Activated naive CD4-positive, alpha-beta T cell (primary cell): Measurements from ENCODE around the gene RPN1.

ENCODE experiments used
- DNase-seq, 4 experiments: peaks; one replicate each; lab custom pipeline; 2025; lab: John Stamatoyannopoulos, UW

RPN1 gene

DNA sequence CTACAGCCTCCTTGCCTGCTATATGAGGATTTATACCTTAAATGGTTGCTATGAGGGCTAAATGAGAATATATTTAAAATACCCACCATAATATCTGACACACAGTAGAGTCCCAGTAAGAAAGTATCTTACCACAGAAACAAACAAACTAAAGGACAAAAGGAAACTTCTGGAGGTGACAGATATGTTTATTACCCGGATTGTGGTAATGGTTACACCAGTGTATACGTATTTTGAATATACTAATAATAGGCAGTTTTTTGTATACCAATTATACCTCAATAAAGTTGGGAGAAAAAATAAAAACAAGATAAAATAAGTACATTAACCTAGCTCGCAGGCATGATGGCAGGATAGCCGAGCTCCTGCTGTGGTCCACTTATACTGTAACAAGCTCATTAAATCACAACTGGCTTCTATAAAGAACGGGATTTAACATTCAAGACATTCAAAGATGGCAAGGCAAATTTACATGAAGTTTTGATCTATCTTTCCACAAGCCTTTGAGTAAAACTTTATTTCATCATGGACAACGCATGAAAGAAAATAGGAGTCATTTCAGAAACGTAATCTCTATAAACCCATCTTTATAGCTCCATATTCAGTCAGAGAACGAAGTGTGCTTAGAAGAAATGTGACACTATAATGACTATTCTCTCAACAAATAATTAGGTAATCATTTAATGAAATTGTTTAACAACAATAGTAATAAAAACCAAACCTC, 1.5 kb downstream of the RPN1 start:
- DNase-seq, result no peak

DNA sequence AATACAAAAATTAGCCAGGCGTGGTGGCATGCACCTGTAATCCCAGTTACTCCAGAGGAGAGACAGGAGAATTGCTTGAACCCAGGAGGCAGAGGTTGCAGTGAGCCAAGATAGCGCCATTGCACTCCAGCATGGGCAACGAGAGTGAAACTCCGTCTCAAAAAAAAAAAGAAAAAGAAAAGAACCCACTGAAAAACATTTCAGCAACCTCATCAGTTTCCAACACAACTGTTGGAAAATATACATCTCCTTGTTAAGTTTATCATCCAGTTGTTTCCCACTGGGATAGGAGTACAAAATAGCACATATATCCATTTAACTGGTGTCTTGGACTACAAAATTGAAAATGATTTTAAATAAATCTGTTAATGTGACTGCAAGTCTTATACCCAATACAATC, 2.2 kb downstream of the RPN1 start:
- DNase-seq, result no peak

DNA sequence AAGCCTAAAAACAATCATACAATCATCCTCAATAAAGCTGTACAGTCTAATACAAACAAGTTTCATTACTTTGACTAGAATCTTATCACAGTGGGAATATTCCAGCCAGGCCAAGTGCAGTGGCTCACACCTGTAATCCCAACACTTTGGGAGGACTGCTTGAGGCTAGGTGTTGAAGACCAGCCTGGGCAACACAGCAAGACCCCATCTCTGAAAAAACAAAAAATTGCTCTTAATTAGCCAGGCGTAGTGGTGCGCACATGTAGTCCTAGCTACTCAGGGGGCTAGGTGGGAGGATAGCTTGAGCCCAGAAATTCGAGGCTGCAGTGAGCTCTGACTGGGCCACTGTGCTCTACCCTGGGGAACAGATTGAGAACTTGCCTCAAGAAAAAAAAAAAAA, 3.3 kb downstream of the RPN1 start:
- DNase-seq, result no peak

DNA sequence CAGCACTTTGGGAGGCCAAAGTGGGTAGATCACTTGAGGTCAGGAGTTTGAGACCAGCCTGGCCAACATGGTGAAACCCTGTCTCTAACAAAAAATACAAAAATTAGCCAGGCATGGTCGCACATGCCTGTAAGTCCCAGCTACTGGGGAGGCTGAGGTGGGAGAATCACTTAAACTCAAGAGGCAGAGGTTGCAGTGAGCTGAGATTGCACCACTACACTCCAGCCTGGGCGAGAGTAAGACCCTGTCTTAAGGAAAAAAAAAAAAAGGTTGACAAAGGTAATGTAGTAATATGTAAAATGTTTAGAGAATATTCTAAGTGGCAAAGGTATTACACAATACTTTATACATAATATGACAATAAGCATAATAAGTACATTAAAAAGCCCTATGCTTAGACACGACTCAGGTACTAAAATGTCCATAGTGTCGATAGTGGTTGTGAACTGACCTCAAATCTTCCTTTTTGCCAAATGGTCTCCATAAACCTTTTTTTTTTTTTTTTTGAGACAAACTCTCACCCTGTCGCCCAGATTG, 16.5 kb downstream of the RPN1 start:
- DNase-seq, result no peak

DNA sequence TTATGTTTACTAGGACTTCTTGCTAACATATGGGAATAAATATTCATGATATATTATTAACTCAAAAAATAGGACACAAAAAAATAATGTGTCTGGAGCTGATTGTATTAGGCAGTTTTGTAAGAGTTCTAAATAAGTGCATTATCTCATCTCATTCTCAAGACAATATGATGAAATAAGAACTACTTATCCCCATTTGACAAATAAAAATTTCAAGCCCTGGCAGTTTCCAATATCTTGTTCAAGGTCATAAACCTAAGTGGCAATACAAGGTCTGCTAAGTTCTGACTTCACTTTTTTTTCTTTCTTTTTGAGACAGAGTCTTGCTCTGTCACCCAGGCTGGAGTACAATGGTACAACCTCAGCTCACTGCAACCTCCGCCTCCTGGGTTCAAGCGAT, 18.3 kb downstream of the RPN1 start:
- DNase-seq, result no peak

DNA sequence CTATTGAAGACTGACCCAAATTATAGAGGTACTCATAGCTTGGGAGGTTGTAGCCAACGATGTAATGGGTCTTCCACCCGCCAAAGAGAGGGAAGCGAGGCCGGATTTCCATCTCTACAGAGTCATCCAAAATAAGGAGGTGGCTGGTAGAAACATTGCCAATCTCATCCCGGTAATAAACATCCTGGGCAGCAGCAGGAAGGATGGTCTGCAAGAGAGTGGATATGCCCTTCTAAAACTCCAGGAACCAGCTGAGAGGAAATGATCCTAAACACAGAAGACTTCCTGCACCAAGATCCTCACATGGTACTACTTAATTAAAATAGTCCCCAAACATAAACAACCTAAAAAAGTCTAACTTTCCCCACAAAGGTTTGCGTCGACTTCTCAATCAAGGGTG, 20.7 kb downstream of the RPN1 start:
- no peak for DNase-seq

DNA sequence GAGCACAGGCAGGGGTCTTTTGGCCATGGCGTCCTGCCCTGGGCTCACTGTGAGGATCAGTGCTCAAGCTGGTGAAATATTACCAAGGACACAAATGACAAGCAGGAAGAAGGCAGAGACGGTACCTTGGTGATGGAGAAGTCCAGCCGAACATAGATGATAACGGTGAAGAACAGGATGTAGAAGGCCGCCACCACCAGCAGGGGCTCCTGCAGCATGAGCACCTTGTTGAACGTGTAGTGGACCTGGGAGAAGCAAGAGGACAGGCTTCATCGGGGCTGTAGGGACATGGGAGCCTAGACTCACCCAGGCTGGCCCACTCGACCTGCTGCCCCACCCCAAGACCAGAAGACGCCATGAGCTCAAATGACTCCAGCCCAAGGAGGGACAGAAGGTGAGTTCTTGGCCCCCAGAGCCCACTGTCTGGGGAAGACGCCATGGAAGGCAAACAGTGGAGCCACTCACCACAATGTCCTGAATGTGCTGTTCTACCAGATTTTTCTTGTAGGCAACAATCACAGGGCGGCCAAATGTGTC, 25.1 kb downstream of the RPN1 start:
- no peak for DNase-seq

DNA sequence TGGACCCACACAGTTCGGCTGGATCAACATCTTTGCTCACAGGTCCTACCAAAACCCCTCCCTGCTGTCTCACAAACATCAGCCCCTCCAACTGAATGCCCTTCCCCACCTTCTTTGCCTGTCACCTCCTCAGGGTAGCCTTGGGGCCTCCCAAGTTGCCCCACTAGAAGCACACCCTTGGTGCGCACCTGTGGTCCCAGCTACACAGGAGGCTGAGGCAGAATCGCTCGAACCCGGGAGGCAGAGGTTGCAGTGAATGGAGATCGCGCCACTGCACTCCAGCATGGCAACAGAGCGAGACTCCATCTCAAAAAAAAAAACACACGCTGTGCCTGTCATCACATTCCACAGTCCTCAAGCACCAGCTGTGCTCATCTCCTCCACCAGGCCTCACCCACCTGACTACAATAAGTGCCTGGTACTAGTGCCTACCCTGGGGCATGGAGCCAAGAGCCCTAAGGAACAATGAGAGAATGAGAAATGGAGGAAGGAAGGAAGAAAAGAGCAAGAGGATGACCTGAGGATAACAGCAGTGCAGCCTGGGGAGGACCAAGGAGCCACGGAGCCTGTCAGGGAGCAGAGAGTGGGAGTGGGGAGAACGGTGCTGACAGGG, 26.0 kb downstream of the RPN1 start:
- no peak for DNase-seq

DNA sequence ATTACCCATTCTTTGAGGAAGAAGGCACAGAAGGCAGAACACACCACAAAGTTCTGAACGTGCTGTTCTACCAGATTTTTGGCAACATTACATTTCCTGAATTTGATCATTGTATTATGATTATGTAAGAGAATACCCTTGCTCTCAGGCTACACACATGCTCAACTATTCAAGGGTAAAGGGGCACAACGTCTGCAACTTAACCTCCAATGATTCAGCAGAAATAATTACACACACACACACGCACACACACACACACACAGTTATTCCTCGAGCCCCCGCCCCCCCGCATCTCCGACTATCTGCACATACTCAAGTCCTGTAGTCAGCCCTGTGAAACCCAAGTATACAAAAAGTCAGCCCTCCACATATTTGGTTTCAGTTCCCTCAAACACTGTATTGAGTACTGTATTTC, 26.8 kb downstream of the RPN1 start:
- DNase-seq, result no peak

DNA sequence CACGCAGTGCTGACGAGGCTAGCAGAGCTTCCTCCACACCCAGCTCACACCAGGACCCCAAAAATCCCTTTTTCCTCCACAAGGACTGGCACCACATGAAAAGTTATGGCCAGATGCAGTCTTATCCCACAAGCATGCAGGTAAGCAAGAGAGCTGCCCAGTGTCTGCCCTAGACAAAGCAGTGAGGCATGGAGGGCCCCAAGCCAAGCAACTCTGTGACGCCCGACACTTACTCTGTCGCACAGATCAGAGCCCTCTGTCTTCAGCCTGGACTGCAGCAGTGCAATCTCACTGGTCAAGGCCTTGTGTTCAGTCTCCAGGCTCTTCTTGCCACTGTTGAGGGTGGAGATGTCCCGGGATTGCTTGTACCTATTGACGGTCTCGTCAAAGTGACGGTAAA, 28.7 kb downstream of the RPN1 start:
- DNase-seq, result no peak

DNA sequence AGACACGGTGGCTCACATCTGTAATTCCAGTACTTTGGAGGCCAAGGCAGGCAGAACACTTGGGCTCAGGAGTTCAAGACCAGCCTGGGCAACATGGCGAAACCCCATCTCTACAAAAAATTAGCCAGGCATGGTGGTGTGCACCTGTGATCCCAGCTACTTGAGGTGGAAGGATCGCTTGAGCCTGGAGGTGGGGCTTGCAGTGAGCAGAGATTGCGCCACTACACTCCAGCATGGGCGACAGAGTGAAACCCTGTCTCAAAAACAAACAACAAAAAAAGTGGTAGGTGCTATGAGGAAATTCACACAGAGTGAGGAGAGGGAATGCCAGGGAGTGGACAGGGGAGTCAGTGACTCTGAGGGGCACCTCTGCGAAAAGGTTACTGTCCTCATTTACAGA, 29.4 kb downstream of the RPN1 start:
- no peak for DNase-seq

DNA sequence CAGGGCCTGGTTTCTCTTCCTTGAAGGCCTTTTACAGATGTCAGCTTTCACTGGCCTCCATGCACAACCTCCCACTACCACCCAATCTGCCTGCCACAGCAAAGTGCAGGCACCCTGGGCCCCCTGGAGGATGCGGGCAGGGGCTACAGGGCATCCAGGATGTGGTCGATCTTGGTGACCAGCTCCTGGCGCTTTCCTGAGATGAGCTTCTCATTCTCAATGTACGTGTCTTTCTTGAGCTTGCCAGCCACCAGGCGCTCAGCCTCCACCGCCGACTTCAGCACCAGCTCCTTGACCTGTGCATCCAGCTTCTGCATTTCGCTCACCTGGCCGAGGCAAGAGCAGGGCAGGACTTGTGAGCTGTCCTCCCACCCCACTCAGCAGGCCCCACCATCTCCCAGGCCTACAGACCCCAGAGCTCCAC, 30.3 kb downstream of the RPN1 start:
- DNase-seq, result no peak

DNA sequence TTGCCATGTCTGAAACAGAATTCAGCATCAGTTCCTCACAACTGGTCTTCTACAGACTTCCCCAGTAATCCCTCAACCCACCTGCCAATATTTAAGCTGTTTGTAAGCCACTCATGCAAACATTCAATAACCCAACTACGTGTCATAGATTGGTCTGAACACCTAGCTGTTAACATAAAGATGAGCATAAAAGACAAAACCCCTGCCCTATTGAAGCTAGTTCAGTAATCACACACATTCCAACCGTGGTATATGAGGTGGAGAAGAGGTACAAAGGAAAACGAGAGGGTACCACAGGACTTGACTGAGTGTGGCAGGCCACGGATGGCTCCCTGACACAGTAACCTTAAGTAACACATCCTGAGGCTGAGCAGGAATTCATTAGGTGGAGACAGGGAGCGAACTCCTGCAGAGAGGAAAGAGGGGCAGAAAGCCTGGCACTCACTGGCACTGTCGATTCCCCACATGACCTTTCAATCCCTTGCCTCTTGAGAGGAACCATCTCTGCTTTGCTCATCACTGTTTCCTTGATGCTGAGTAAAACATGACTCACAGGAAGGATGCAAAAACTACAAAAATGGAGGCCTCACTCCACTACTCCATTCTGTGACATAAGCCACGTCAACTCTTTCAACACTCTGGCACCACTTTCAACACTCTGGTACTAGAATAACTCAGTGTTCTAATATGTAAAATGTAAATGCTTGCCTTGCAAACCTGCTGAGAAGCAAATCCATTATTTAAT, 31.3 kb downstream of the RPN1 start:
- no peak for DNase-seq

DNA sequence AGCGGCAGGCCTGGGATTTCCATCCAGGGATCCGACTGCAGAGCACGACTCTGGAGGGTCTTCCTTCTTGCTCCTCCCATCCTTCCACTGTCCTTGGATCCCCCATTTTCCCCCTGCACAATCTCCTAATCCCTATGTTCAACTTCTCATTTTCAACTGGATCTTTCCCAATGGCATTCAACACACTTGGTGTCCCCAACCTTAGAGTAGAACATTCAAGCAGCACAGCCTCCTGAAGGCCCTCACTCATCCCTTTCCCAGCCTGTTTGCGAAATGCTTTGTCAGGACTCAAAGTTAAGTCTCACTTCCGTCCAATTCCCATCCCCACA, 32.3 kb downstream of the RPN1 start:
- no peak for DNase-seq

DNA sequence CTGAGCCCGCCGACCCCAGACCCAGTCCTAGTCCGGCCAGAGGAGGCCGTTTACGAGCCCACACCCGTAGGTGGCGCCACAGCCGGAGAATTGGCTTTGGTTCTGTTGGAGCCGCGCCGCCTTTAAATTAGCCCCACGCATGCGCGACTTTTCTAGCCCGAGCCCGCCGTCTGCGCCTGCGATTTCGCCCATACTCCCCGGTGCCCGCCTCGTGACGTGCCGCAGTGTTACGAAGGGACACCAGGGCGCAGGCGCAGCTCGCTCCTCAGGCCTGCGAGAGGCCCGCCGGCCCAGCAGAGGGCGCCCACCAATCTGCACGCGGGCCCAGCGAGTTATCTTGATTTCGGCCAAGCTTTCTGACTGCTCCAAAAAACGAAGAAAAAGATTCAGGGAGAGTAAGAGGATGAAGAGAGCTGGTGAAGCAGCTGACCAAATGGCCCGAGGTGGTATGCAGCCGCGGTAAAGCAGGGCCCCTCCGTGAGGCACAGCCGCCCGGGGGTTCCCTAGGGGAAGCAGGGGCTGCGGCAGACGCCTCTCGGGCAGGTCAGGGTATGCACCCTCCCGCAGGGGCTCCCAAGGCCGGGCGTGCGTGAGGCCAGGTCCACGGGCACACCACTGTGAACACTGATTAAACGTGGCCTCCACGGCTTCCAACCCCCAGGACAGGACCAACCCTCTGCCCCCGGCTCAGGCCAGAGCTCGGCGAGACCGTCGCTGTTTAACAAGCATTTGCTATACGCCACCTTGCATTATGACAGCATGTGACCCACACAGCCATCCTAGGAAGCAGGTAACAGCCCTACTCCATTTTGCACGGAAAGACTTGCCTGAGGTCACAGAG, 32.8 kb downstream of the RPN1 start:
- peak; percentile 92 to 98 (median 96) for DNase-seq

DNA sequence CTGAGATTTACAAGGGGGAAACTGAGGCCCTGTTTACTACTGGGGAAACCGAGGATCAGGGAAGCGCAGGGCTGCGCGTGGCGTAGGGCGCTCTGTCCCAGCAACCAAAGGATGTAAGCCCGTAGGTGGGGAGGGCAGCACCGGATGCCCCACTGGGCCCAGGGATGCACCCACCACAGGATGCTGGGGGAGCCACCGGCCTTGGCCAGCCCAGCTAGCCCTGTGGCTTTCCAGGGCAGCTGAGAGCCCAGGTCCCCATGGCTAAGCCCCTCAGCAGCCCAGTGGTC, 33.4 kb downstream of the RPN1 start:
- no peak for DNase-seq

DNA sequence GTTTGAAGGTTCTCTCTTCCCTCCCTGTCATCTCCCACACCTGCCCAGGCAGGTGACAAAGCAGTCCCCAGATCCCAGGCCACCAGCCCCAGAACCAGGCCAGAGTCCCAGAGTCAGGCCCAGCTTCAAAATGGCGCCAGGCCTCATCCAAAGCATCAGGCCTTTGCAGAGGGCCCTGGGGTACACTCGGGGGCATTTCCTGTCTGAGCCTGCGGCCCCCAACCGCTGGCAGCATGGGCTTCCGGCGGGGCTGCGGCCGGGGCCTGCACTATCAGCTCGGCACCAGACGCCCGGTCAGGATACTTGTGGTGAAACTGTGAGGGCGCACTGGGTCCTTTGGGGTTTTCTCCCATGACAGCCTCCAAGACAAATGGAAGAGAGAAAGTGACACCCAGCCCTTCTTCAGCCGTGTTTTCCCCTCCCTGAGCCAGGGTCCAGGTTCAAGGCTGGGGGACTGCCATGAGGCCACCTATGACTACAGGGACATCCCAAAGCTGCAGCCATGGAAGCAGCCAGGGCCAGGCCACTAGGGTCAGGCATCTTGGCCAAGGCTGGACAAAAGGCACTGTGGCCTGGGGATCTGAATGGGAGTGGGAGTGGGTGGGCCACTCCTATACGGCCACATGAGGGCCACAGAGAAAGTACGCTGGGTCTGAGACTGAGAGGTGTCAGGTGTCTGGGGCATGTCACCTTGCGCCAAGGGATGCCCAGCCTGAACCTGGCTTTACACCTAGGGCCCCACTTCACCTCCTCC, 33.9 kb downstream of the RPN1 start:
- no peak for DNase-seq

DNA sequence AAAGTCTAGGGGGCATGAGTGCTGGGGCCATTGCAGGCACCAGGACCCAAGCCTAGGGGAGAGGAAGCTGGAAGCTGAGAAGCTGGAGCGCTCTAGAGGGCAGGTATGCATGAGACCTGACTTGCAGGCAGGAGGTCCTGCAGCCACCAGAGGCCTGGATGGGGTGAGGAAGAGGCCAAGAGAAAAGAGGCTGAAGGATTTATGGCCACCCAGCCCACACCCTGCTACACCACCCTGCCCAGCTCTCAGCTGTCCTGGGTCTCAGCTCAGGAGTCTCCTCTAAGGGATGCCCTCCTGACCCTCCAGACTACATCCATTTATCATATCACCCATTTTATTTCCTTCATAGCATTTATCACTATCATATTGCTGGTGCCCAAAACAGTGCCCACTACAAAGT, 36.5 kb downstream of the RPN1 start:
- DNase-seq, result no peak

DNA sequence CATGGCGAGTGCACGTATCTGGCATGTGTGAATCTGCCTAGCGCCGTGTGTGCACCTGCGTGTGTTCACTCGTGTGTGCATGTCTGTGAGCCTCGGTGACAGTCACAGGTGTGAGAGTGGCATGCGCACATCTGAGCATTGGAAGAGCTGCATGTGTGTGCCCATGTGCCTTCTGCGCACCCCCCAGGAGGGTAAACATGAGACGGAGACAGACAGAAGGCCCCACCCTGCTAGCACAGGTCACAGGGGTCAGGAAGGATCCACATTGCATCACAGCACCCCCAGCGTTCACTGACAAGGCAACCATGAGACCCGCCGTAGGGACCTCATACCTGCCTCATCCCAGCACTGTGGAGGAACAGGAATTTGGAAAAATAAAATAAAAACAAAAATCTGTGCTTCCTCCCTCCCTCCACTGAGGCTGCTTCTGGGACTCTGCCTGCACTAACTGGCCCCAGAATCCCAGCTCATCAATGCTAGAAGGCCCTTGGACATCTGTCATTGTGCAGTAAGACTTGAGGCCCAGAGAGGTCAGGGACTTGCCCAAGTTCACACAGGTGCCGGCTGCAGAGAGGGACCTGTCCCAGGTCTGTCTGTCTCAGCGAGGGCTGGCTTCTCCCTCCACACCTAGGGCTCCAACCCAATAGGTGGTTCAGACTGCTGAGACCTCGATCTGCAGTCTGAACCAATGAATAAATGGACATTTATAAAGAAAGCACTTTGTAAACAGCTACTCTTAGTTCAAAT, 37.4 kb downstream of the RPN1 start:
- DNase-seq, result no peak

DNA sequence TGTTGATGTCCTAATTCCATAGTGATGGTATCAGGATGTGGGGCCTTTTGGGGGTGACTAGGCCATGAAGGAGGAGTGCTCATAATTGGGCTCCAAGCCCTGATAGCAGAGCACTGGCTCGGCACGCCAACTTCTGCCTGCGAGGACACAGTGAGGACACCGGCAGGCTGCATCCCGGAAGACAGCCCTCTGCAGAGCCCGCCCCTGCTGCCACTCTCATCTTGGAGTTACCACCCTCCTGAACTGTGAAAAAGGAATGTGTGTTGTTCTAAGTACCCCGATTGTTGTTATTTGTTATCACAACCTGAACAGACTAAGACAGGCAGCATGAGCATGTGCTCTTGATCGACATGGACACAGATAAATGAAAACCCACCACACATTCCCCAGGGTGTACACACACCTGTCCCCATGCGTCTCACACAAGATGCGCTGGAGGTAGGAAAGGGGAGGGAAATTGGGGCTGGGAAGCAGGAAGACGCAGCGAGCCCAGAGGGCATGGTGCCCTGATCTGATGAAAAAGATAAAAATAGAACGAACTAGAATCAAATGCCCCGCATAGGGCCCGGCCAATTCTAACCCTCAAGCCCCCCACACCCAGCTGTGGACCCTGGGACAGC, 40.1 kb downstream of the RPN1 start:
- DNase-seq, result no peak
